Measurements from ENCODE around the gene AKAP10. TPM values are rescaled to one million over a fixed set of nuclear protein-coding genes. Genes with fewer than 3 reads are reported as not detected.

The AKAP10 gene
- total RNA-seq, 1 donor from 2014 or later = 29.8 TPM

DNA sequence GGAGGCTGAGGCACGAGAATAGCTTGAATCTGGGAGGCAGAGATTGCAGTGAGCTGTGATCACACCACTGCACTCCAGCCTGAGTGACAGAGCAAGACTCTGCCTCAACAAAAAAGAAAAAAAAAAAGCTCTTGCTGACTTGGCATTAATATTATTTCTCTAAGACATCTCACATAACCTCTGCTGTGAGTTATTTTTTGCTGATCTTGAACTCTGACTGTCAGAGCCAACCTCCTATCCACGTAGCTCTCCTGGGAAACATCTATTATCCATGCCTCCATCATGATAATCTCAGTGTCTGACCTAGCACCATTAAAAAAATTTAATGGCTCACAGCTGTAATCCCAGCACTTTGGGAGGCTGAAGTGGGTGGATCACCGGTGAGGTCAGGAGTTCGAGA, 97.2 kb downstream of the AKAP10 start:
- Mint-ChIP-seq H3K27ac (ENCODE audit: unreplicated experiment) (no peak overlapping the region), H3K36me3 (ENCODE audit: unreplicated experiment) (no peaks in the 10 kb centered on the region), H3K4me3 (ENCODE audit: unreplicated experiment) (no peak overlapping the region), H3K4me1 (ENCODE audit: low read depth, unreplicated experiment) (peaks cover 4% of the 10 kb centered on the region), H3K9me3 (ENCODE audit: unreplicated experiment) (no peaks in the 10 kb centered on the region), H3K27me3 (ENCODE audit: unreplicated experiment) (peaks cover 3% of the 10 kb centered on the region)
- TF ChIP-seq, protein P1, sequence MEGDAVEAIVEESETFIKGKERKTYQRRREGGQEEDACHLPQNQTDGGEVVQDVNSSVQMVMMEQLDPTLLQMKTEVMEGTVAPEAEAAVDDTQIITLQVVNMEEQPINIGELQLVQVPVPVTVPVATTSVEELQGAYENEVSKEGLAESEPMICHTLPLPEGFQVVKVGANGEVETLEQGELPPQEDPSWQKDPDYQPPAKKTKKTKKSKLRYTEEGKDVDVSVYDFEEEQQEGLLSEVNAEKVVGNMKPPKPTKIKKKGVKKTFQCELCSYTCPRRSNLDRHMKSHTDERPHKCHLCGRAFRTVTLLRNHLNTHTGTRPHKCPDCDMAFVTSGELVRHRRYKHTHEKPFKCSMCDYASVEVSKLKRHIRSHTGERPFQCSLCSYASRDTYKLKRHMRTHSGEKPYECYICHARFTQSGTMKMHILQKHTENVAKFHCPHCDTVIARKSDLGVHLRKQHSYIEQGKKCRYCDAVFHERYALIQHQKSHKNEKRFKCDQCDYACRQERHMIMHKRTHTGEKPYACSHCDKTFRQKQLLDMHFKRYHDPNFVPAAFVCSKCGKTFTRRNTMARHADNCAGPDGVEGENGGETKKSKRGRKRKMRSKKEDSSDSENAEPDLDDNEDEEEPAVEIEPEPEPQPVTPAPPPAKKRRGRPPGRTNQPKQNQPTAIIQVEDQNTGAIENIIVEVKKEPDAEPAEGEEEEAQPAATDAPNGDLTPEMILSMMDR (IDR thresholded peaks at IDR 0.05; ENCODE audit: partially characterized antibody, unreplicated experiment) = no peak
- DNase-seq = no peak

DNA sequence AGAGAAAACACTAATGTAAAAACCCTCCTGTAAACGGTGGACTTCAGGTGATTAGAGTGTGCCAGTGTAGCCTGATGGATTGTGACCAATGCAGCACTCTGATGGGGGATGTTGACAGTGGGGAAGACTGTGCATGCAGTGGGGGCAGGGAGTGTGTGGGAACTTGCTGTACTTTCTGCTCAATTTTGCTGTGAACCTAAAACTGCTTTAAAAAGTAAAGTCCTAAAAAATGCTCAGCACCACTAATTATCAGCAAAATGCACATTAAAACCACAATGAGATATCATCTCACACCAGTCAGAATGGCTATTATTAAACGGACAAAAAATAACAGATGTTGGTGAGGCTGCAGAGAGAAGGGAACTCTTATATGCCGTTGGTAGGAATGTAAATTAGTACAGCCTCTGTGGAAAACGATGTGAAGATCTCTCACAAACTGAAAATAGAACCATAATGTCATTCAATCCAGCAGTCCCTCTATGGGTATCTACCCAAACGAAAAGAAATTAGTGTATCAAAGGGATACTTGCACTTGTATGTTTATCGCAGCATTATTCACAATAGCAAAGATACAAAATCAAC, 100.2 kb downstream of the AKAP10 start:
- no peaks in the 10 kb centered on the region for H3K9me3 Mint-ChIP-seq (ENCODE audit: unreplicated experiment)
- H3K27ac Mint-ChIP-seq (ENCODE audit: unreplicated experiment) = no peak overlapping the region
- no peaks in the 10 kb centered on the region for H3K36me3 Mint-ChIP-seq (ENCODE audit: unreplicated experiment)
- peaks cover 4% of the 10 kb centered on the region for H3K4me1 Mint-ChIP-seq (ENCODE audit: low read depth, unreplicated experiment)
- H3K4me3 Mint-ChIP-seq (ENCODE audit: unreplicated experiment) = no peak overlapping the region
- TF ChIP-seq, protein P1 (IDR thresholded peaks at IDR 0.05; ENCODE audit: partially characterized antibody, unreplicated experiment) = no peak
- peaks cover 3% of the 10 kb centered on the region for H3K27me3 Mint-ChIP-seq (ENCODE audit: unreplicated experiment)
- no peak for DNase-seq

DNA sequence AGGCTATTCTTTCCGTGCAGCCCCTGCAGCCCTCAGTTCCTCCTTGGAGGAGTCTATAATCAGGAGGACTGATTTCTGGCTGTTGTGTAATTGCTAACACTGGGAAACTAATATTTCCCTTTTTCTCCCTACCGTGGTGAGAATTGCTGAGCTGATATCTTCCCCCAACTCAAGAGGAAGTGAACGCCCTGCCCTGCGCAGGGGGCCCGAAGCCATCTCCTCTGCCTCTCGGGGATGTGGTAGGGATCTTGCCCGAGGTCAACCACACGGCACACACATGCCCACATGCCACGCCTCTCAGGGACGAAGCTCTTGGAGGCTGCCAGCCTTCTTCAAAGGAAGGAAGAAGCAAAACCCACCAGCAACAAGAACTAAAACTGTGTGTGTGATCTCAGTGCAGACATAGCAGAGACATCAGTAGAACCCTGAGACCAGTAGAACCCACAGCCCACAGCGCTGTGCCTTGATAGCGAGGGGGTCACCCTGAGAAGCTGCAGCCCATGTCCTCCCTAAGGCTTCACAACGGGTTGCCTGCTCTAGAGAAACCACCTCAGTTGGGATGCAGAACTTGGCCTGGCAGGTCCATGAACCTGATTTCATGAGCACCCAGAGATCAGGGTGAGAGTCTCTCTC, 101.0 kb downstream of the AKAP10 start:
- Mint-ChIP-seq H3K4me3 (ENCODE audit: unreplicated experiment) (no peak overlapping the region), H3K36me3 (ENCODE audit: unreplicated experiment) (no peaks in the 10 kb centered on the region), H3K27ac (ENCODE audit: unreplicated experiment) (no peak overlapping the region), H3K4me1 (ENCODE audit: low read depth, unreplicated experiment) (peaks cover 4% of the 10 kb centered on the region), H3K27me3 (ENCODE audit: unreplicated experiment) (peaks cover 3% of the 10 kb centered on the region), H3K9me3 (ENCODE audit: unreplicated experiment) (no peaks in the 10 kb centered on the region)
- TF ChIP-seq, protein P1 (IDR thresholded peaks at IDR 0.05; ENCODE audit: partially characterized antibody, unreplicated experiment) = no peak
- no peak for DNase-seq

DNA sequence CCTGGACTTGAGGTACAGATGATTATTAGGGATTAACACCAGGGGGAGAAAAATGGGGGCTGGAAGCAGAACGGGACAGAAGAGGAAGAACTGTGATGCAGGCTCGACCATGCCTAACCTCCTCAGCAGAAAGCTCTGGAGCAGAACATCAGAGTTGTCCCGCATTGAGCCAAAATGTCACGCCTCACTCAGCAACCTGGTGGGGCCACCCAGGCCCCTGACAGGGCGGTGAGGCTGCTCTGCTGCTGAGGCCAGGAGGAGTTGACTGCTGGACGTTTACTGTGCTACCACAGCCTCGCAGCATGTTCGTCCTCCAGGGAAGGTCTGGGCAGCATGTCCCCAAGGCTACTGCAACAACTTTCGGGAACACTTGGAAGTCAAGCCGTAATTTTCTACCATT, 103.4 kb downstream of the AKAP10 start:
- no peaks in the 10 kb centered on the region for H3K36me3 Mint-ChIP-seq (ENCODE audit: unreplicated experiment)
- DNase-seq = no peak
- no peak overlapping the region for H3K27ac Mint-ChIP-seq (ENCODE audit: unreplicated experiment)
- peaks cover 4% of the 10 kb centered on the region for H3K27me3 Mint-ChIP-seq (ENCODE audit: unreplicated experiment)
- H3K4me3 Mint-ChIP-seq (ENCODE audit: unreplicated experiment) = no peak overlapping the region
- peaks cover 4% of the 10 kb centered on the region for H3K4me1 Mint-ChIP-seq (ENCODE audit: low read depth, unreplicated experiment)
- TF ChIP-seq, protein P1 (IDR thresholded peaks at IDR 0.05; ENCODE audit: partially characterized antibody, unreplicated experiment) = no peak
- H3K9me3 Mint-ChIP-seq (ENCODE audit: unreplicated experiment) = no peaks in the 10 kb centered on the region

DNA sequence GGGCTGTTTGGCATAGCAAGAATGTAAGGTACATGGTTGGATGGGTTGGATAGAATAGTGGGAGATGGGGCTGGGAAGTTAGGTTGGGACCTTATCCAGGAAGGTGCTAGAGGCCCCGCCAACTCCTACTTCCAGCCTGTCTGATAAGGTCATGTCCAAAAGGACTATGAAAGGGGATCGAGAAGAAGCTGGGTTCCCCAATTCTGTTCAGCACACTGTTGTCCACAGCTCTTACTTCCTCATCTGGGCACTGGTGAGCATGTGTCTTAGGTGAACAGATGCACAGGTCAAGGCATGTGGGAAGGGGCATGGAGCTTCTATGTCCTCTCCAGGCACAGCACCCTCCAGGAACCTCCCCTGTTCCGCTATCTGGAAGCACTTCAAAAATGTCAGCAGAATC, 104.3 kb downstream of the AKAP10 start:
- H3K27ac Mint-ChIP-seq (ENCODE audit: unreplicated experiment) = no peak overlapping the region
- no peak for DNase-seq
- no peak overlapping the region for H3K4me3 Mint-ChIP-seq (ENCODE audit: unreplicated experiment)
- H3K36me3 Mint-ChIP-seq (ENCODE audit: unreplicated experiment) = no peaks in the 10 kb centered on the region
- H3K9me3 Mint-ChIP-seq (ENCODE audit: unreplicated experiment) = peaks cover 4% of the 10 kb centered on the region
- peaks cover 4% of the 10 kb centered on the region for H3K27me3 Mint-ChIP-seq (ENCODE audit: unreplicated experiment)
- TF ChIP-seq, protein P1 (IDR thresholded peaks at IDR 0.05; ENCODE audit: partially characterized antibody, unreplicated experiment) = no peak
- no peaks in the 10 kb centered on the region for H3K4me1 Mint-ChIP-seq (ENCODE audit: low read depth, unreplicated experiment)

All from glutamatergic neuron (in vitro differentiated cells).